Stimulated activated CD4-positive, alpha-beta T cell treated with anti-CD3 and anti-CD28 coated beads, Interleukin-15, amount 100 ng/mL, for 24 hours (primary cell): ENCODE data around the gene VPREB1.
"Not testable (repeated sequence)": the region's sequence is repeated elsewhere in the genome, so short reads cannot be mapped to it uniquely, and the experiment has no call there.

Source experiments
- DNase-seq: peaks from one replicate; pipeline ENCODE4 v3.0.0-alpha.2; 2020

VPREB1 gene

GRCh38 chr22:22214819-22215329, 29.7 kb upstream of the VPREB1 start:
- no peak for DNase-seq

DNA sequence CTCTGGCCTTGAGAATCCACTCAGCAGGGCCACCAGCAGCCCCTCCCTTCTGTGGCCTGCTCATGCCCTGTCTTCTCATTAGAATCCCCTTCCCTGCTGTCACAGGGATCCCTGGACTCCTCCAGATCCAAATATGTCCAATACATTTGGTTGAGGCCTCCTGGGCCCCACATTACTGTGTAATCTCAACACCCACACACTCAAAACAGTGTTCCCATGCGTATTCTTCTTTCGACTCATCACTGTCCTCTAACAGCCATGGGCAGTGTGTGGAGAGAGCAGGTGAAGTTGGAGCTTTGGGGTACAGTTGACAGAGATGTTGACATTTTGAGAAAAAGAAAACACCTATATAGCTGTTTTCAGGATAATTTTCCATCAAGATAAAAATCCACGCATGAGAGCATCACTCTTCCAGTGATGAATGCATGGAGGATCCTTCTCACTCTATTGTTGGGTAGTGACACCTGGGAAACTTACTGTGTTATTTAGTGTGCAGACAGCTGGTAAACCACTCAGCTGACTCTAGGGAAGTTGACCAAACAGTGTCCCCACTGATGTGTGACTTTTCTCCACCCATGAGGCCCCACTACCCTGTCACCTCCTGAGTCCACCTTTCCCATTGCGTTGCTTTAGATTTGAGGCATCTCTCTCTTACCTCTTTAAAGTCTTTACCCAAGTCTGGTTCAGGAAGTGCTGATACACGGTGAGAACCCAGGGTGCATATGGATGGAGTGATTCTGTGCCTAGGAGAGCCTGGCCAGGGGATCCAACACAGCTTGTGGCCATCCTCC, 28.7 kb upstream of the VPREB1 start:
- DNase-seq: no peak

- DNase-seq: no peak
Measured at GRCh38 chr22:22216450-22216959, 28.1 kb upstream of the VPREB1 start.

DNA sequence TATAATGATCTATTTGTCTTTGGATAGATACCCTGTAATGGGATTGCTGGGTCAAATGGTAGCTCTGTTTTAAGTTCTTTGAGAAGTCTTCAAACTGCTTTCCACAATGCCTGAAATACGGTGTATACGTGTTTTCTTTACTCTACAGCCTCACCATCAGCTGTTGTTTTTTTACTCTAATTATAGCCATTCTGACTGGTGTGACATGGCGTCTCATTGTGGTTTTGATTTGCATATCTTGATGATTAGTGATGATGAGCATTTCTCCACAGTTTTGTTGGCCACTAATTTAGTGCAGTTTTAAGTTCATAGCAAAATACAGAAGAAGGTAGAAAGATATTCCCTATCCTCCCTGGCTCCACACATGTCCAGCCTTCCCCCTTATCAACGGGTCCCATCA, 26.3 kb upstream of the VPREB1 start:
- no peak for DNase-seq

GRCh38 chr22:22219140-22219996, 25.2 kb upstream of the VPREB1 start:
- no peak for DNase-seq

- not testable (repeated sequence) for DNase-seq
Measured at GRCh38 chr22:22221043-22221442, 23.5 kb upstream of the VPREB1 start.

DNA sequence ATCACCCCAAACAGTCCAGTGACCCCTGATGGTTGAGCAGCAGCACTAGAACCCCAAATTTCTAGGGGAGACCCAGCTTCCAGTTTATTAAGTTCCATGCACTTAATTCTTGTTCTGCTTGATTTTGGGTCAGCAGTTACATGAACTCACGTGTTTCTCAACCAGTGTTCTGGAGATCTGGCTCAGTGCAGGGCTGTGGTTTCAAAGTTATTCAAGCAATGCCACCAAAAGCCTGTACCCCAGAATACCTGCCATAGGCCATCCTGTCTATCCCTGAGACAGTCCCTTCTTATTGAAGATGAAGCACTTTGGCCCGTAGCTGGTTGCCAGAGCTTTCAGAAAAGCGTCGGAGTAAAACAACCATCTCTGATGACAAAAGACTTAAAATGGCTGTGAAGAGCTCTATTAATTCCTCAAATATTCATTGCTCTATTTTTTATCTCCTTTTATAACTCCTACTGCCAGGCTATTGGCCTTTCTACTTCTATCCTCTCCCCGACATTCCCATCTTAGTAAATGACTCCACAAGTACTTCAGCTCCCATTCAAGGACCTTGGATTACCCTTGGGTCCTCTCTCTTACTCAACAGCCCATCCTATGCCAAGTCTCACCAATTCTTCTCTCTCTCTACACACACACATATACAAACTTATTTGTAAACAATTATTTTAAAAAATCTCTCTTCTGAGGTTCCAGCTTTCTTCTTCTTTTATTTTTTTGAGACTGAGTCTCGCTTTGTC, 18.0 kb upstream of the VPREB1 start:
- DNase-seq: no peak

DNA sequence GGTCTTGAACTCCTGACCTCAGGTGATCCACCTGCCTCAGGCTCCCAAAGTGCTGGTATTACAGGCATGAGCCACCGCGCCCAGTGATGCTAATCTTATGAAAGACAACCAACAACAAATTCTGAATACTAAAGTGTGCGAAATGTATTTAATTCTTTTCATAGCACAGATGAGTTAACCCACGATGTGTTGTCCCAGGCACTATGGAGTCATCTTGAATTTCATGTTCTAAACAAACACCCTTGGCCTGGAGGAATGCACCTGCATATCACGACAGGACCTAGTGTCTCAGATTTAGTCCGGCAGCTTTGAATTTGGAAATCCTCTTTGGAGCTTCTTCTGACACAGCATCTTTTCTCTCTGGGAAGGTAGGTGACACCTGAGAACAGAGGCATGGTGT, 16.2 kb upstream of the VPREB1 start:
- DNase-seq: no peak

DNA sequence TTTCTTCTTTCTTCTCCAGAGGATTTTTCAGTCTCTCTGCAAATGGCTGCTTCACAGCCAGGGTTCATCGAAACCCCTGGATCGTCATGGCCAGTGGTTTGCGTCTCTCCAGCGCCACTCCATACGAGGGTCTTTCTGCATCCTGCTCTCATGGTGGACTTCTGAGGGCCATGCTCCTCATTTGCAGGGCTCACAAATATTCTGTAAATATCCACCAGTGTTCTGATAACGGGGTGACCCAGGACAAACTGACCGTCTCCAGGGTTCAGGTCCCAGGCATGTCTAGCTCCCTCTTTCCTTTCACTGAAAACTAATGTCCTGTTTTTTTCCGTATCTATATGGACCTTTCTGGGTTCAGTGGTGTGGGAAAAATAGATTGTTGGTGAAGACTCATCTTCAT, 15.7 kb upstream of the VPREB1 start:
- DNase-seq: no peak

GRCh38 chr22:22229683-22230420, 14.7 kb upstream of the VPREB1 start:
- no peak for DNase-seq

DNA sequence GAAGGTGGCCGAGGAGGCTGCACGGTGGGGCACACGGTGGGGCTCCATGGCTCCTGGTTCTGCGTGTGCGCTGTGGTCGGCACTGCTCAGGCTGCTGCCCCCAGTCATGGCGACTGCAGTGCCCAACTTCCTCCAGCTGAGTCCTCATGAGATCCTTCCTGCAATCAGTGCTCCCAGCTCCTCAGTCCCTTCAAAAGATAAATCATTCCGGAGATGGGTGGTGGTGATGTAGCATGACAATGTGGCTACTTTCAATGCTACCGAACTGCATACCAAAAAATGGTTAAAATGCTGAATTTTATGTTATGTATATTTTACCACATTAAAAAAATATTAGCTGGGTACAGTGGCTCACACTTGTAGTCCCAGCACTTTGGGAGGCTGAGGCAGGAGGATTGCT, 14.1 kb upstream of the VPREB1 start:
- no peak for DNase-seq

DNA sequence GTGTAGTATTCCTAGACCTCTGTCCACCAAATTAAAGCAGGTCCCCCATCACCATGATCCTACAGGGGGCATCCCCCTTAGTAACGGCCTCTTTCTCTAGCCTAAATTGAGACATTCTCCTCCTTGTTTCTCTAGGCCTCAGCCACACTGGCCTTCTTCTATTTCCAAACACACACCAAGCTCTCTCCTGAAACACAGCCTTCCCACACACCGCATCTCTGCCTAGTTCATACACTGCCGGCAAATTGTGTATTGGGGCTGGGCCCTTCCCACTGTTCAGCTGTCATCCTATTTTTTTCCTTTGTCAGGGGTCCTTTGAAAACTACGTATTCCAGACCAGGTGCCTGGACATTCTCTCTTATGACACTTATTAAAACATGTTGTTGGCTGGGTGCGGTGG, 11.5 kb upstream of the VPREB1 start:
- no peak for DNase-seq

GRCh38 chr22:22235558-22235957, 9.0 kb upstream of the VPREB1 start:
- peak; percentile 75 for DNase-seq

- DNase-seq: no peak
Measured at GRCh38 chr22:22237521-22237920, 7.1 kb upstream of the VPREB1 start.

- no peak for DNase-seq
Measured at GRCh38 chr22:22239311-22239939, 5.2 kb upstream of the VPREB1 start.

DNA sequence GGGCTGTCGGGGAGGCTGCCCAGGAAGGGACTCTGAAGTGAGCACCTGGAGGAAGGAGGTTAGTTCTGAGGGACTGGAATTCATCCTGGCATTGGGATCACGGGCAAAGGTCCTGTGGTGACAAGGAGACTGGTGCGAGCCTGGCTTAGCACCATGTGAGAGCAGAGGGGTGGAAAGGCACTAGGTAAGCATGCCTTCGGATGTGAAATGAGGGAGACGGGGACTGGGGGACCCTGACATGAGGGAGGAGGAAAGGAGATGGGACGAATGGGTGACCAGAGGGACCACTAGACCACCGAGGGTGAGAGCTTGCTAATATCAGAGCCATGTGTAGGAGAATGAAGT, 3.1 kb upstream of the VPREB1 start:
- DNase-seq: no peak

DNA sequence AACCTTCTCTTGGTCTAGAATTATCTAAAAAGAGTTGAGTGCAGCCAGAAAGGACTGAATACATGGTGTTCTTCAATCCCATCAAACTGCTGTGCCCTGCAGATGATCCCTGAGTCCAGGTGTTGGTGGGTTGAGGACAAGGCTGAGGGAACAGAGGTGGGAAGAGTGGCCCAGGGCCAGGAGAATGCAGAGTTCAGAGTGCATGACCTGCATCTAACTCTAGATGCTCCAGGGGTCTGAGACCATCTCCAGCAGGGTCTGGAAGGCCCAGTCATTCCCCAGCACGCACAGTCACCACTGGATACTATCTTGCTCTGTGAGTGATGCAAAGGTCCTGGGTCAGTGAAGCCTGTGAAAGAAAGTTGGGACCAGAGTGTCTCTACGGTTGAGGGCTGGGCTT, 2.1 kb upstream of the VPREB1 start:
- no peak for DNase-seq

DNA sequence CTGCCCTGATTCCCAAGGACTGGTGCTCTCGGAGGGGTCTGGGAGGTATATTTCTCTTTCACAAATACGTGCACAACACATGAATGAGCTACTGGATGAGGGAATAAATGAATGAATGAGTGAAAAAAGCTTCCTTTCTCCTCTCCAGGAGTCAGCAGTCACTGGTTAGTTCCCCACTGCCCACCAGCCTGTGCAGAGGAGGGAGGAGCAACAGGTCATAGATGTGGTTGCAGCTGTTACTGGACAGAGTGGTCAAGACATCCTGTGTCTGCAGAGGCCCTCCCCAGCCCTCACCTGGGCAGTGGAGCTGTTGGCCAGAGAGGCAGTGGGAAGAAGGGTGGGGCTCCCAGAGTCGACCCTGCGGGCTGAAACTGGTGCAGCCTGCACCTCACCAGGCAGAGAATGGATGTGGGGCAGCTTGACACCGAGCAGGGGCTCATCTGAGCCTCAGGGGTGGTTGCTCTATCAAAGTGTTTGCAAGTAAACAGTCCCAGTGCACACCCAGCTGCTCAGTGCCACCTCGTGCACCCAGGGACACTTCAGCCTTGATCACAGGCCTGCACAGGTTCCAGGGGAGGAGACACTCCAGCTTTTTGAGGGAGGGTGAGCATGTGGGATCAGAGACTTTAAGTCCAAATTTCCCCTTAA, 1.4 kb upstream of the VPREB1 start:
- DNase-seq: no peak

- no peak for DNase-seq
Measured at GRCh38 chr22:22245256-22245909, 797 bp downstream of the VPREB1 start.

GRCh38 chr22:22245935-22246525, 1.4 kb downstream of the VPREB1 start:
- no peak for DNase-seq
